HFF-Myc (cell line): ENCODE data around the gene ABHD17B.

Source experiments
- DNase-seq: peaks from one replicate; pipeline ENCODE4 v3.0.0-alpha.2; 2011; ENCODE audit warnings: low read depth; ENCODE audit errors: extremely low read depth
- H3K4me3 ChIP-seq: replicated peaks from 2 replicates; pipeline ENCODE4 v1.5.1; 2011; ENCODE audit warnings: low read depth, mild to moderate bottlenecking, control low read depth, low read length
- TF ChIP-seq, protein P1 (sequence below): IDR thresholded peaks from 2 replicates; pipeline ENCODE4 v1.5.1; 2012; ENCODE audit warnings: mild to moderate bottlenecking, low read depth, low read length, control low read depth; ENCODE audit errors: missing control alignments

Gene ABHD17B

DNA sequence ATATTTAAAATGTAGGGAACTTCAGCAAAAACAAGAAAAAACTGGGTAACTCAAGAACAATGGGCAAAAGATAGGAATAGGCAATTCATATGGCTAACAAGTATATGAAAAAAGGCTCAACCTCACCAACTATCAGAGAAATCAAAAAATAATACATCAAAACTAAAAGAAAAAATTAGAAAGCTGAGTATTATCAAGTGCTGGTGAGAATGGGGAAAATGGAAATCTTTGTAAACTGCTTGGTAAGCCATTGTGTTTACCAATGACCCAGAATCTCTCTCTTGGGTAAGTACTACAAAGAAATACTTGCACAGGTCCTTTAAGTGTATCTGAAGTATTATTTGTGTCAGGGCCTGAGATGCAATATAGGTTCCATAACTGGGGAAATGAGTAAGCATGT, 27.0 kb downstream of the ABHD17B start:
- TF ChIP-seq, protein P1, sequence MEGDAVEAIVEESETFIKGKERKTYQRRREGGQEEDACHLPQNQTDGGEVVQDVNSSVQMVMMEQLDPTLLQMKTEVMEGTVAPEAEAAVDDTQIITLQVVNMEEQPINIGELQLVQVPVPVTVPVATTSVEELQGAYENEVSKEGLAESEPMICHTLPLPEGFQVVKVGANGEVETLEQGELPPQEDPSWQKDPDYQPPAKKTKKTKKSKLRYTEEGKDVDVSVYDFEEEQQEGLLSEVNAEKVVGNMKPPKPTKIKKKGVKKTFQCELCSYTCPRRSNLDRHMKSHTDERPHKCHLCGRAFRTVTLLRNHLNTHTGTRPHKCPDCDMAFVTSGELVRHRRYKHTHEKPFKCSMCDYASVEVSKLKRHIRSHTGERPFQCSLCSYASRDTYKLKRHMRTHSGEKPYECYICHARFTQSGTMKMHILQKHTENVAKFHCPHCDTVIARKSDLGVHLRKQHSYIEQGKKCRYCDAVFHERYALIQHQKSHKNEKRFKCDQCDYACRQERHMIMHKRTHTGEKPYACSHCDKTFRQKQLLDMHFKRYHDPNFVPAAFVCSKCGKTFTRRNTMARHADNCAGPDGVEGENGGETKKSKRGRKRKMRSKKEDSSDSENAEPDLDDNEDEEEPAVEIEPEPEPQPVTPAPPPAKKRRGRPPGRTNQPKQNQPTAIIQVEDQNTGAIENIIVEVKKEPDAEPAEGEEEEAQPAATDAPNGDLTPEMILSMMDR: no peak

DNA sequence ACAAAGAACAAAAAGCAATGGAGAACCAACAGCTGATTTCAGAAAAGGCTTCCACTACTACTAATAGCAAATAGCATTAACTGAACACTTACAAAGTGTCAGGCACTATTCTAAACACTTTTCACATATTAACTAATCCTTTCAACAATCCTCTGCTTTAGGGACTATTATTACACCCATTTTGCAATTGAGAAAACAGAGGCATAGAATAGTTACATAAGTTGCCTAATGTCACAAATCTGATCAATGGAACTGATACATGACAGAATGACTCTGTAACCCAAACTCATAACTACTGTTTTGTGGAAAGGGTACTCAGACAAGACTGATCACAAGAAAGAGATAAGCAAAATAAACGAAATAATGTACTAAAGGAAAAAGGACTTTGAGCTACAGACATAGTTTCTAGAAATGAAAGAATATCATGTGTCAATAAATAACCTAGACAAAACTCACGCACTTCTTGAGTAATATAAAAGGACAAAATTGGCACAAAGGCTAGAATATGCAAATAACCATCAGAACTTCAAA, 31.3 kb downstream of the ABHD17B start:
- H3K4me3 ChIP-seq: no peak overlapping the region
- TF ChIP-seq, protein P1: no peak
- no peak for DNase-seq

More for the DNA sequence above, 27.0 kb downstream of the ABHD17B start:
- no peak for DNase-seq
- H3K4me3 ChIP-seq: no peak overlapping the region

DNA sequence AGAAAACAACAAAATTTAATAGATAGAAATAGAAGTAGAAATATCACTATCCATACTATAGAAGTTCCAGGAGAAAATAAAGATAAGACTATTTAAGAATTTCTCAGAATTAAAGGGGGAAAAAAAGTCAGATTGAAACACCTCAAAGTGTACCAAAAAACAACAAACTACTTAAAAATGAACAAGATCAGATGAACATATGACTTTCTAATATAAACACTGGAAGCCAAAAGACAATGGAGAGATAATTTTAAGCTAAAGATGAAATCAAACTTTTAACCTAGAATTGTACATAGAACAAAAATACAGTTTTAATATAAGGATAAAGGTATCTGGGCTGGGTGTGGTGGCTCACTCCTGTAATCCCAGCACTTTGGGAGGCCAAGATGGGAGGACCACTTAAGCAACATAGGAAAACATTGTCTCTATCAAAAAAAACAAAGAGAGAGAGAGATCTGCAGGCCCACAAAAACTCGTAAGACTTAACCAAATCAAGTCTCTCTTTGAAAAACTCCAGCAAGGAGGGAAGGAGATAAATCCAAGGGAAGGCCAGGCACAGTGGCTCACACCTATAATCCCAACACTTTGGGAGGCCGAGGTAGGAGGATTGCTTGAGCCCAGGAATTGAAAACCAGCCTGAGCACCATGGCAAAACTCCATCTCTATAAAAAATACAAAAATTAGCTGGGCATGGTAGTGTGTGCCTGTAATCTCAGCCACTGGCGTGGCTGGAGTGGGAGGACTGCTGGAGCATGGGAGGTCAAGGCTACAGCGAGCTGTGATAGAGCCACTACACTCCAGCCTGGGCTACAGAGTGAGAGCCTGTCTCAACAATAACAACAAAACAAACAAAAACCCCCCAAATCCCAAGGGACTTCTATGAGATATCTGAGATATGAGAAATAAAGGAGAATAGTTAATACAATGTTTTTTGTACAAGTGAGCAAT, 32.4 kb downstream of the ABHD17B start:
- DNase-seq: no peak
- H3K4me3 ChIP-seq: no peak overlapping the region
- TF ChIP-seq, protein P1: no peak

DNA sequence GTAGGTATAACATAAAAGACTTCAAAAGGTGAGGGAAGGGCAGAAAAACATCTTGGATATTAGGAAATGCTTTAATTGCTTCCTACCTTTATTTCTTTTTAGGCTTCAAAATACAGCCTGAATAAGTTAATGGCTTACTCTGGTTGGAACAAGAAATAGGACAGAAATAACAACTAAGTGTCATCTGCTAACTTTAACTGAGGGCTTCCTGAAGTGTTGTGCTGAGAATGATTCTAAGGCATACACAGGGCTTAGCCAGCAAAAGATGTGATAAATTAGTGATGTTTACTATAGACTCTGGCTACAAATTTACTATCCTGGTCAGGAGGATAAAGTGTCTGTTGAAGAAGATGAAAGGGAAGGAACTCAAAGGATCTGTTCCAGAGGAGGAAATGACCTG, 34.2 kb downstream of the ABHD17B start:
- DNase-seq: no peak
- TF ChIP-seq, protein P1: no peak
- no peak overlapping the region for H3K4me3 ChIP-seq

DNA sequence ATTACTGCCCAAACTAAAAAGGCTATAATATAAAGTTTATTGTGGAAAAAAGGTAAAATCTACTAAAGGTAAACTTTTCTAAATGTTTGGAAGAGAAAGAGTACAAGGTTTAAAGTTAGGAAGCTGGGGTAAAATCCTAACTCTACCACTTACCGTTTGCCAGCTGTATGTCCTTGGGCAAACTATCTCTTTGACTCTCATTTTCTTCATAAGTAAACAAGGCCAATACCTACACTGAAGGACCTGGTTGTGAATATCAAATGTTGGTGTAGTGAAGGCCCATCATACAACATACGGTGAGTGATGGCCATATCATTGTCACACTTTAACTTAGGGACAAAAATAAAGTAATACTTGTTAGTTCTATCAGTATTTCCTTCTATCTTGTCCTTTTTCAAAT, 34.9 kb downstream of the ABHD17B start:
- H3K4me3 ChIP-seq: no peak overlapping the region
- DNase-seq: no peak
- TF ChIP-seq, protein P1: no peak

DNA sequence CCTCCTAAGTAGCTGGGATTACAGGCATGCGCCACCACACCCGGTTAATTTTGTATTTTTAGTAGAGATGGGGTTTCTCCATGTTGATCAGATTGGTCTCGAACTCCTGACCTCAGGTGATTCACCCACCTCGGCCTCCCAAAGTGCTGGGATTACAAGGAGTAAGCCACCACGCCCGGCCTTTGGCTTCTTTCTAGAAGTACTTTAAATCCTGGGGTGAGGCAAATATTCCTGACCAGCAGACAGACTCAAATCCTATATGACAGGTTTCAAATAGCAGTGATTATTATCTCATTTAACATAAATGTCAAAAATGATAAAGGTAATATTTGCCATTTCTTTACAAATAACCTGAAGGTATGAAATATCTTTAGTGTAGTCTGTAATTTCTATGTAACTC, 35.6 kb downstream of the ABHD17B start:
- H3K4me3 ChIP-seq: no peak overlapping the region
- DNase-seq: no peak
- TF ChIP-seq, protein P1: no peak
